Fibroblast of pulmonary artery (primary cell): Measurements from ENCODE around the gene FUNDC2.

Source experiments
- DNase-seq: peaks from one replicate; pipeline ENCODE4 v3.0.0-alpha.2; 2010; ENCODE audit warnings: low read depth
- H3K4me3 ChIP-seq: replicated peaks from 2 replicates; pipeline ENCODE4 v1.5.1; 2011; ENCODE audit warnings: low read depth, mild to moderate bottlenecking, control low read depth, low read length, moderate library complexity
- CTCF ChIP-seq: IDR thresholded peaks from 2 replicates; pipeline ENCODE4 v1.5.1; 2011; ENCODE audit warnings: mild to moderate bottlenecking, control low read depth, low read length, inconsistent platforms; ENCODE audit errors: missing control alignments

The FUNDC2 gene

DNA sequence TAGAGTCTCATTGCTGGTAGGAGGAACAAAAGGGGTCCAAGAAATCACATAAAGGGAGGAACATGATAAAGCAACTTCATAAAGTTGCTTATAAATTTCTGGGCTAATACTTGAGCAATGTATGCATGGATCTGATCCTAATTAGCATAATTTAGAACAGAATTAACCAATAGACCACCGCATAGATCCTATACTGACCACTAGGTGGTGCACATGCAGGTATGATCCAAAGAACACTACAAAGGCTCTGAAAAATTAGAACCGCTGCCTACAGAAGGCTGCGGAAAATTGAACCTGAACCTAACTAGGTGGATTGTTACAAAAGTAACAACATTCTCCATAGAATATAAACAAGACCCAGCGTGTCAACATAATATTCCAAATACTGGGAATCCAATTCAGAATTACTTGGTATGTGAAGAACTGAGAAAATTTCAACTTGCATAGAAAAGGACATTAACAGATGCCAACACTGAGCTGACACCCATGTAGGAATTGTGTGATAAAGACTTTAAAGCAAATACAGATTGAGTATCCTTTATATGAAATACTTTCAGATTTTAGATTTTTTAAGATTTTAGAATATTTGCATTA is 67.9 kb downstream of the FUNDC2 start:
- no peak overlapping the region for H3K4me3 ChIP-seq
- peak; percentile 43 for DNase-seq
- TF ChIP-seq CTCF = peak; percentile 62

DNA sequence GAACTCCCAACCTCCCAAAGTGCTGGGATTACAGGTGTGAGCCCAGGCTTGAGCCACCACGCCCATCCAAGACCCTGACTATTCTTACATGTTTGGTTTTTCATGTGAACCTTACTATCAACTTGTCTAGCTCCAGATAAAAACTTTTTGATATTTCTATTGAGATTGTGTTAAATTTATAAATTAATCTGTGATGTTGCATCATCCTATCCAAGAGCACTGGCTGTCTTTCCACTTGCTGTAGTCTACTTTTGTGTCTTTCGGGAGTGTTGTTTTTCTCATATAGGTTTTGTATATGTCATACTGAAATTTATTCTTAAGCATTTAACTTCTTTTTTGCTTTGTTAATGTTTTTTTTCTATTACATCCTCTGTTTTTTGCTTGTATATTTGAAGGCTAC is 79.3 kb downstream of the FUNDC2 start:
- no peak overlapping the region for H3K4me3 ChIP-seq
- no peak for DNase-seq
- TF ChIP-seq CTCF = no peak

DNA sequence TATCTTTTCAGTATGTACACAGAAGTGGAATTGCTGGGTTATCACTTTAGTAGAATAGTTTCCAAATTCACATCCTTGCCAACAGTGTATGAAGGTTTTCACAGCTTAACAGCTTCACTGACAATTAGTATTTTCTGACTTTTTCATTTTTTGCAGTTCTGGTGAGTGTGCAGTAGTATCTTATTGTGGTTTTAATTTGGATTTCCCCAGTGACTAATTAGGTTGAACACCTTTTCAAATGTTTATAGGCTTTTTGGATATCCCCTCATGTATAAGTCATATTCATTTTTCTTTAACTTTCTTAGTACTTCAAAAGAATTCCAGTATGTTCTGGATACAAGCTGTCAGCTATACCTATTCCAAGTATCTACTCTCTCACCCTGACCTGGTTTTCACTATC is 81.8 kb downstream of the FUNDC2 start:
- no peak for TF ChIP-seq CTCF
- H3K4me3 ChIP-seq = no peak overlapping the region
- DNase-seq = no peak
